PFSK-1 (cell line): ENCODE results near the gene SMARCD3.

Experiments used
- POLR2AphosphoS5 ChIP-seq: IDR thresholded peaks from 2 replicates; pipeline ENCODE4 v1.6.1; 2012; ENCODE audit warnings: low read depth, mild to moderate bottlenecking, control low read depth, low read length, moderate library complexity
- REST ChIP-seq, 2 experiments: IDR thresholded peaks; 2 replicates each; pipeline versions ENCODE4 v1.6.1 to v1.8.0; 2011 to 2012; ENCODE audit warnings: low read depth in 2 of 2, low read length in 2 of 2, control low read depth in 1 of 2, inconsistent platforms in 1 of 2, mild to moderate bottlenecking in 1 of 2, moderate library complexity in 1 of 2; ENCODE audit not compliant: insufficient read depth in 1 of 2

- TF ChIP-seq POLR2AphosphoS5 (no peak), REST (IDR thresholded peaks at IDR 0.05; ENCODE audit: insufficient read depth in 1 of 2, low read depth in 2 of 2, low read length in 2 of 2) (no peak)
Measured at GRCh38 chr7:151249732-151250072, 1.2 kb upstream of the SMARCD3 start.
